Progenitor cell of endocrine pancreas (in vitro differentiated cells): ENCODE data around the gene EYS. TPM values are rescaled to one million over a fixed set of nuclear protein-coding genes. Genes with fewer than 3 reads are reported as not detected.

Source experiments
- DNase-seq: peaks from one replicate; pipeline ENCODE4 v3.0.0; 2021; ENCODE audit warnings: low spot score; ENCODE audit not compliant: unreplicated experiment
- H3K27ac Mint-ChIP-seq: 2 replicates; pipeline ENCODE4 v1.8.0; 2021; ENCODE audit warnings: mild to moderate bottlenecking, moderate library complexity, mixed read lengths
- H3K27me3 Mint-ChIP-seq: 2 replicates; pipeline ENCODE4 v1.8.0; 2021; ENCODE audit warnings: mixed read lengths
- H3K36me3 Mint-ChIP-seq: 2 replicates; pipeline ENCODE4 v1.8.0; 2022; ENCODE audit warnings: mixed read lengths; ENCODE audit not compliant: insufficient read depth
- H3K4me1 Mint-ChIP-seq: 2 replicates; pipeline ENCODE4 v1.8.0; 2021; ENCODE audit warnings: low read depth, mixed read lengths
- H3K4me3 Mint-ChIP-seq: 2 replicates; pipeline ENCODE4 v1.8.0; 2021; ENCODE audit warnings: low read depth, mild to moderate bottlenecking, moderate library complexity, mixed read lengths
- H3K9me3 Mint-ChIP-seq: 2 replicates; pipeline ENCODE4 v1.8.0; 2021; ENCODE audit warnings: low read depth, mixed read lengths
- total RNA-seq: library from RNA; stranded (reverse); gene quantifications from 2 replicates; pipeline ENCODE4 v1.2.1, GENCODE V29; 2021
- TF ChIP-seq, protein P1 (sequence below): fragments of 200-600 bp; sonication (generic); IDR thresholded peaks from one replicate; pipeline ENCODE4 v1.5.0; 2021; ENCODE audit warnings: antibody characterized with exemption, mild to moderate bottlenecking; ENCODE audit not compliant: unreplicated experiment

Gene EYS
- total RNA-seq, 1 donor from 2014 or later, result 0.46 TPM

GRCh38 chr6:64415926-64416325 is 1291.1 kb downstream of the EYS start:
- H3K9me3 Mint-ChIP-seq, result peaks cover 4% of the 10 kb centered on the region
- H3K27me3 Mint-ChIP-seq, result no peaks in the 10 kb centered on the region
- no peak overlapping the region for H3K4me3 Mint-ChIP-seq
- H3K4me1 Mint-ChIP-seq, result no peaks in the 10 kb centered on the region
- no peak overlapping the region for H3K27ac Mint-ChIP-seq
- no peaks in the 10 kb centered on the region for H3K36me3 Mint-ChIP-seq
- TF ChIP-seq, protein P1, sequence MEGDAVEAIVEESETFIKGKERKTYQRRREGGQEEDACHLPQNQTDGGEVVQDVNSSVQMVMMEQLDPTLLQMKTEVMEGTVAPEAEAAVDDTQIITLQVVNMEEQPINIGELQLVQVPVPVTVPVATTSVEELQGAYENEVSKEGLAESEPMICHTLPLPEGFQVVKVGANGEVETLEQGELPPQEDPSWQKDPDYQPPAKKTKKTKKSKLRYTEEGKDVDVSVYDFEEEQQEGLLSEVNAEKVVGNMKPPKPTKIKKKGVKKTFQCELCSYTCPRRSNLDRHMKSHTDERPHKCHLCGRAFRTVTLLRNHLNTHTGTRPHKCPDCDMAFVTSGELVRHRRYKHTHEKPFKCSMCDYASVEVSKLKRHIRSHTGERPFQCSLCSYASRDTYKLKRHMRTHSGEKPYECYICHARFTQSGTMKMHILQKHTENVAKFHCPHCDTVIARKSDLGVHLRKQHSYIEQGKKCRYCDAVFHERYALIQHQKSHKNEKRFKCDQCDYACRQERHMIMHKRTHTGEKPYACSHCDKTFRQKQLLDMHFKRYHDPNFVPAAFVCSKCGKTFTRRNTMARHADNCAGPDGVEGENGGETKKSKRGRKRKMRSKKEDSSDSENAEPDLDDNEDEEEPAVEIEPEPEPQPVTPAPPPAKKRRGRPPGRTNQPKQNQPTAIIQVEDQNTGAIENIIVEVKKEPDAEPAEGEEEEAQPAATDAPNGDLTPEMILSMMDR, result no peak
- no peak for DNase-seq

GRCh38 chr6:64411226-64411625 is 1295.8 kb downstream of the EYS start:
- H3K27ac Mint-ChIP-seq, result no peak overlapping the region
- DNase-seq, result no peak
- no peaks in the 10 kb centered on the region for H3K4me1 Mint-ChIP-seq
- TF ChIP-seq, protein P1, result no peak
- H3K4me3 Mint-ChIP-seq, result no peak overlapping the region
- peaks cover 6% of the 10 kb centered on the region for H3K9me3 Mint-ChIP-seq
- no peaks in the 10 kb centered on the region for H3K36me3 Mint-ChIP-seq
- H3K27me3 Mint-ChIP-seq, result no peaks in the 10 kb centered on the region

DNA sequence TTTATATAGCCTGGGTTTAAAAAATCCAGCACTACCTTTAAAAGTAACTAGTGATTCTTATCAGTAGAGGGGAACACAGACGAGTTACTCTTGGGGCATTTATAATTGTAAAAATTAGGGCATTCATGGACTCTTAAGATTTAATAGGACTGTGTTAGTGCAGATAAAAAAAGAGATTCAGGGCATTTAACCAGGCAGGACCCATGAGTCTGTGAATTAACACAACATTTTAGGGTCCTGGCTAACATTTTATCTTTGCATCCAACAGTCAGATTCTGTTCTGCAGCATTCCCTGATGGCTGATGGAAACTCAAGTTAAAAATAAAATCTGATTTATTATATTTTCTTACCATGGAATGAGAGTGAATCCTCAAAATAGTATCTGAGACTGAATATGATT is 1297.1 kb downstream of the EYS start:
- Mint-ChIP-seq H3K27me3 (no peaks in the 10 kb centered on the region), H3K36me3 (no peaks in the 10 kb centered on the region), H3K9me3 (peaks cover 6% of the 10 kb centered on the region), H3K4me3 (no peak overlapping the region), H3K4me1 (no peaks in the 10 kb centered on the region), H3K27ac (no peak overlapping the region)
- TF ChIP-seq, protein P1, result no peak
- no peak for DNase-seq

- H3K27ac Mint-ChIP-seq, result no peak overlapping the region
- no peak overlapping the region for H3K4me3 Mint-ChIP-seq
- no peak for DNase-seq
- H3K27me3 Mint-ChIP-seq, result no peaks in the 10 kb centered on the region
- TF ChIP-seq, protein P1, result no peak
- H3K4me1 Mint-ChIP-seq, result no peaks in the 10 kb centered on the region
- peaks cover 6% of the 10 kb centered on the region for H3K9me3 Mint-ChIP-seq
- H3K36me3 Mint-ChIP-seq, result no peaks in the 10 kb centered on the region
Measured at GRCh38 chr6:64404396-64404795, 1302.6 kb downstream of the EYS start.

DNA sequence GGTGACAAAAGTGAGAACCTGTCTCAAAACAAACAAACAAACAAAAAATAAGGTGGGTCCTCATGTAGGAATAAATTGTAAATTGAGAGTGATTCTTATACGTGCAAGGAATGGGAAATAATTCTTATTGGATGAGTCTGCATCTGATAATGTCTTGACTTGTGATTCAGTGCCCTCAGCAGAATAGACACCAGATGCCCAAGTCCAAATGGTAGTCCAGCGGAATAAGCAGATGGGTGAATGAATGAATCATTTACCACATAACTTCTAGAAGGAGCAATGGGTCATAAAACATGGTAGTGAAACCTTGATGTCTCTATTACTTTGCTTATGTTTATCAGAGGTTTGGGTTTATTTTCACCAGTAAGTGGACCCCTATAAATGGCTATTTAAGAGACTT is 1323.7 kb downstream of the EYS start:
- H3K27ac Mint-ChIP-seq, result no peak overlapping the region
- H3K36me3 Mint-ChIP-seq, result no peaks in the 10 kb centered on the region
- no peak for DNase-seq
- TF ChIP-seq, protein P1, result no peak
- no peaks in the 10 kb centered on the region for H3K27me3 Mint-ChIP-seq
- no peak overlapping the region for H3K4me3 Mint-ChIP-seq
- peaks cover 1% of the 10 kb centered on the region for H3K4me1 Mint-ChIP-seq
- H3K9me3 Mint-ChIP-seq, result no peaks in the 10 kb centered on the region
